Measurements from ENCODE around the gene USP3.

Gene USP3

DNA sequence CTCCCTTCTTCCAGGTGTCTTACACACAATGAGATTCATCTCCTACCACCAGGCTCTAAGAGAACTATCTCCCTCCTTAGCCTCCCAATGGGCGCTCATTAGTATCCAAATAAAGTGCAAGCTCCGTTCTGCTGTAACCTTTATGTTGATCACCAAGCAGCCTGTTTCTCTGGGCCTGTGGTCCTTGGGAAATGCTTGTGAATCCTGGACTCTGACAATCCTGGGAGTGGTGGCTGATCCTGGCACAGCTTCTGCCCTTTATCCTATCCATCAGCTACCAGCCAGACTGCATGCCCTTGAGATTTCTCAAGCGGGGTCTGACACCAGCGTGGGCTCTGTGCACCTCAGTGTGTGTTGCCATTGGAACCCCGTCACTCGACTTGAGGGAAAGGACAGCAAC is 26.1 kb upstream of the USP3 start:
- no peak overlapping the region for H3K27ac ChIP-seq (ENCODE audit: low read depth, low read length)
- WGBS (ENCODE audit: extremely low coverage, insufficient coverage, insufficient read length), result no CpG with 5 or more reads among the region's 6 CpGs
- H2BK120ac ChIP-seq (ENCODE audit: insufficient read depth, low read length, poor library complexity), result no peak overlapping the region
- H3K4me1 ChIP-seq (ENCODE audit: control insufficient read depth in 1 of 2, insufficient read depth in 2 of 2, low read length in 2 of 2), result peaks cover 0 to 3% of the 10 kb centered on the region in 2 experiments
- no peaks in the 10 kb centered on the region for H3K27me3 ChIP-seq (ENCODE audit: insufficient read depth, low read length)
- H3K4me2 ChIP-seq (ENCODE audit: low read length), result no peak overlapping the region
- H4K91ac ChIP-seq (ENCODE audit: low read depth, low read length), result no peak overlapping the region
- H3K9me3 ChIP-seq (ENCODE audit: insufficient read depth, low read depth, low read length), result no peaks in the 10 kb centered on the region
- no peak overlapping the region for H3K23ac ChIP-seq (ENCODE audit: low read length)
- H2AFZ ChIP-seq (ENCODE audit: insufficient read depth, low read length, poor library complexity), result no peak overlapping the region
- no peak overlapping the region for H3K4me3 ChIP-seq (ENCODE audit: low read depth, low read length)
- H2BK12ac ChIP-seq (ENCODE audit: low read length), result no peak overlapping the region
- no peaks in the 10 kb centered on the region for H3K36me3 ChIP-seq (ENCODE audit: control insufficient read depth in 1 of 2, insufficient read depth in 2 of 2, low read length in 2 of 2)
- H3K79me1 ChIP-seq (ENCODE audit: low read length), result no peaks in the 10 kb centered on the region
- H3K18ac ChIP-seq (ENCODE audit: low read length), result no peak overlapping the region
- no peak overlapping the region for H3K14ac ChIP-seq (ENCODE audit: low read length)
- H3K4ac ChIP-seq (ENCODE audit: low read depth, low read length), result no peak overlapping the region
- no peak overlapping the region for H4K12ac ChIP-seq (ENCODE audit: low read depth, low read length)
- H3K9ac ChIP-seq (ENCODE audit: low read length), result no peak overlapping the region
- no peak for DNase-seq
- H4K8ac ChIP-seq (ENCODE audit: low read depth, low read length), result no peak overlapping the region
- H2BK5ac ChIP-seq (ENCODE audit: low read depth, low read length, poor library complexity), result no peak overlapping the region
- H2AK5ac ChIP-seq (ENCODE audit: low read length), result no peak overlapping the region
- no peaks in the 10 kb centered on the region for H3K79me2 ChIP-seq (ENCODE audit: control insufficient read depth, insufficient read depth, low read length, poor library complexity)

DNA sequence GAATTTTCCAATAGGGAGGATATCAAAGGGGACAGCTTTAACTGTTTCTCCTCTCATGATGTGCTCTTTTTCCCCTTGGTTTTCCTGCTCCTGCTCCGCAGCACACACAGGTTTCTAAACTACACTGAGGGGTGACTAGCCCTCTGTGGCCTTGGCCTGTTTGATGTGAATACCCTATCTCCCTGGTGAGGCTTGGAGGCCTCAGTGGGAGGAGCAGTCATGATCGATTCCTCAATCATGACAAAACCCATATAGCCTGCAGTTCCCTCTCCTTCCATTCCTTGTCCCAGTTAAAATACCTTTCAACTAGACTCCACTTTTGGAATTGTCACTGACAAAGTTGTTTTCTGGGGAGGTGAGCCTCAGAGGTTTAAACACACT is 24.0 kb upstream of the USP3 start:
- no peak for DNase-seq
- no peak overlapping the region for H3K4me3 ChIP-seq (ENCODE audit: low read depth, low read length)
- no peak overlapping the region for H2AK5ac ChIP-seq (ENCODE audit: low read length)
- H2BK120ac ChIP-seq (ENCODE audit: insufficient read depth, low read length, poor library complexity), result no peak overlapping the region
- no peaks in the 10 kb centered on the region for H3K27me3 ChIP-seq (ENCODE audit: insufficient read depth, low read length)
- no peak overlapping the region for H3K9ac ChIP-seq (ENCODE audit: low read length)
- H2BK5ac ChIP-seq (ENCODE audit: low read depth, low read length, poor library complexity), result no peak overlapping the region
- H3K79me2 ChIP-seq (ENCODE audit: control insufficient read depth, insufficient read depth, low read length, poor library complexity), result no peaks in the 10 kb centered on the region
- no peak overlapping the region for H3K14ac ChIP-seq (ENCODE audit: low read length)
- no peak overlapping the region for H3K23ac ChIP-seq (ENCODE audit: low read length)
- no peak overlapping the region for H3K27ac ChIP-seq (ENCODE audit: low read depth, low read length)
- H3K4ac ChIP-seq (ENCODE audit: low read depth, low read length), result no peak overlapping the region
- WGBS (ENCODE audit: extremely low coverage, insufficient coverage, insufficient read length), result no CpG with 5 or more reads among the region's 2 CpGs
- no peak overlapping the region for H3K18ac ChIP-seq (ENCODE audit: low read length)
- H3K79me1 ChIP-seq (ENCODE audit: low read length), result no peaks in the 10 kb centered on the region
- H3K4me1 ChIP-seq (ENCODE audit: control insufficient read depth in 1 of 2, insufficient read depth in 2 of 2, low read length in 2 of 2), result peaks cover 0 to 3% of the 10 kb centered on the region in 2 experiments
- H4K12ac ChIP-seq (ENCODE audit: low read depth, low read length), result no peak overlapping the region
- H3K9me3 ChIP-seq (ENCODE audit: insufficient read depth, low read depth, low read length), result no peaks in the 10 kb centered on the region
- H3K36me3 ChIP-seq (ENCODE audit: control insufficient read depth in 1 of 2, insufficient read depth in 2 of 2, low read length in 2 of 2), result no peaks in the 10 kb centered on the region
- no peak overlapping the region for H4K91ac ChIP-seq (ENCODE audit: low read depth, low read length)
- no peak overlapping the region for H4K8ac ChIP-seq (ENCODE audit: low read depth, low read length)
- no peak overlapping the region for H3K4me2 ChIP-seq (ENCODE audit: low read length)
- no peak overlapping the region for H2AFZ ChIP-seq (ENCODE audit: insufficient read depth, low read length, poor library complexity)
- no peak overlapping the region for H2BK12ac ChIP-seq (ENCODE audit: low read length)

DNA sequence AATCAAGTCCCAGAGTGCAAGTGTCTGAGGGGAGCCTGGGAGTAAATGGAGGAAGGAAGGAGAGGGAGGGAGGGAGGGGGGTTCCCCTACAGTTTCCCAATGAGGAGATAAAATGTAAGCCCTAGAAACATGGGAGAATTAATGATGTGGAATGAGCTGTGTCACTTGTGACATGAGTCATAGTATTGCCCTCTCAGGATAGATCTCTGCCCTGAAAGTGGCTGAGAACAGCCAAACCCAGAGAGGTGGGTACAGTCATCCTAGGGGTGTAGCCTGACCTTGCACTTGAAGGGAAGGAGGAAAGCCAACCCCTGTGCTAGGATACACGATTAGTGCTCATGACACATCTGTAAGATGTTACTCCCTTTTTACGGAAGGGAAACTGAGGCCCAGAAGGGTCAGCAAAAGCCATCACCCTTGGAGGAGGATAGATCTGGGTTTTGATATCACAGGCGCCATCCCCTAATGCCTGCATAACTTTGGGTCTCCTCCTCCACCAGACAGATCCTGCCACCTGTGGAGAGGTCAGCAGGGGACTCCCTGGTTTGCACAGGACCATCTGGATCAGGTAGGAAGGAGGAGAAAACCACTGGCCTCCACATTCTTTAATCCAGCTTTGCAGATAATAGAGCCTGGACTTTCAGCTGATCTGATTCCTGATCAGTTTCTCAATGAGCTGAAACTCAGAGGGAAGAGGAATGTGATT is 23.1 kb upstream of the USP3 start:
- Histone ChIP-seq H3K23ac (ENCODE audit: low read length) (no peak overlapping the region), H2BK5ac (ENCODE audit: low read depth, low read length, poor library complexity) (no peak overlapping the region), H3K14ac (ENCODE audit: low read length) (no peak overlapping the region), H3K36me3 (ENCODE audit: control insufficient read depth in 1 of 2, insufficient read depth in 2 of 2, low read length in 2 of 2) (no peaks in the 10 kb centered on the region), H2BK120ac (ENCODE audit: insufficient read depth, low read length, poor library complexity) (no peak overlapping the region), H3K4me1 (ENCODE audit: control insufficient read depth in 1 of 2, insufficient read depth in 2 of 2, low read length in 2 of 2) (peaks cover 0 to 3% of the 10 kb centered on the region in 2 experiments), H2AK5ac (ENCODE audit: low read length) (no peak overlapping the region), H4K12ac (ENCODE audit: low read depth, low read length) (no peak overlapping the region), H3K4ac (ENCODE audit: low read depth, low read length) (no peak overlapping the region), H2BK12ac (ENCODE audit: low read length) (no peak overlapping the region), H3K18ac (ENCODE audit: low read length) (no peak overlapping the region), H4K8ac (ENCODE audit: low read depth, low read length) (no peak overlapping the region), H3K4me3 (ENCODE audit: low read depth, low read length) (no peak overlapping the region), H3K79me1 (ENCODE audit: low read length) (no peaks in the 10 kb centered on the region), H3K27ac (ENCODE audit: low read depth, low read length) (no peak overlapping the region), H3K79me2 (ENCODE audit: control insufficient read depth, insufficient read depth, low read length, poor library complexity) (no peaks in the 10 kb centered on the region), H2AFZ (ENCODE audit: insufficient read depth, low read length, poor library complexity) (no peak overlapping the region), H4K91ac (ENCODE audit: low read depth, low read length) (no peak overlapping the region), H3K9me3 (ENCODE audit: insufficient read depth, low read depth, low read length) (no peaks in the 10 kb centered on the region), H3K9ac (ENCODE audit: low read length) (no peak overlapping the region), H3K4me2 (ENCODE audit: low read length) (no peak overlapping the region), H3K27me3 (ENCODE audit: insufficient read depth, low read length) (no peaks in the 10 kb centered on the region)
- no peak for DNase-seq
- WGBS (ENCODE audit: extremely low coverage, insufficient coverage, insufficient read length), result no CpG with 5 or more reads among the region's 3 CpGs

DNA sequence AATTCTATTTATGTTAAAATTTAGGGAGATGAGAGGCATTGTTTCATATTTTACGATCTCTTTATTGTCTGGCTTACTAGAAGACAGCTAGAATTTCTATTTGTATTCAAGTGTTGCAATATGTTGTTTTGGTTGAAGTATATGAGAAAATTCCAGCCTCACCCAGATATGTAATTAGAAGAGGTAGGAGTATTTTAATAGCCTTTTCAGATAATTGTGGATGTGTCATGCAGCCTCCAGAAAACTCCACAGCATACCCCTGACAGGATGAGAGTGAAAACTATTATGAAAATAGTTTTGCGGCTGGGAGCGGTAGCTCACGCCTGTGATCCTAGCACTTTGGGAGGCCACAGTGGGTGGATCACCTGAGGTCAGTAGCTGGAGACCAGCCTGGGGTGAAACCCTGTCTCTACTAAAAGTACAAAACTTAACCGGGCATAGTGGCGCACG is 21.5 kb upstream of the USP3 start:
- no peak overlapping the region for H2BK5ac ChIP-seq (ENCODE audit: low read depth, low read length, poor library complexity)
- H3K9me3 ChIP-seq (ENCODE audit: insufficient read depth, low read depth, low read length), result no peaks in the 10 kb centered on the region
- no peak overlapping the region for H2BK12ac ChIP-seq (ENCODE audit: low read length)
- no peak overlapping the region for H3K4me2 ChIP-seq (ENCODE audit: low read length)
- H3K23ac ChIP-seq (ENCODE audit: low read length), result no peak overlapping the region
- H2AFZ ChIP-seq (ENCODE audit: insufficient read depth, low read length, poor library complexity), result no peak overlapping the region
- no peak overlapping the region for H4K91ac ChIP-seq (ENCODE audit: low read depth, low read length)
- H3K27ac ChIP-seq (ENCODE audit: low read depth, low read length), result no peak overlapping the region
- no peak overlapping the region for H3K18ac ChIP-seq (ENCODE audit: low read length)
- no peak overlapping the region for H3K4me3 ChIP-seq (ENCODE audit: low read depth, low read length)
- H3K9ac ChIP-seq (ENCODE audit: low read length), result no peak overlapping the region
- H3K36me3 ChIP-seq (ENCODE audit: control insufficient read depth in 1 of 2, insufficient read depth in 2 of 2, low read length in 2 of 2), result no peaks in the 10 kb centered on the region
- no peak overlapping the region for H2AK5ac ChIP-seq (ENCODE audit: low read length)
- WGBS (ENCODE audit: extremely low coverage, insufficient coverage, insufficient read length), result no CpG with 5 or more reads among the region's 7 CpGs
- no peaks in the 10 kb centered on the region for H3K27me3 ChIP-seq (ENCODE audit: insufficient read depth, low read length)
- no peak overlapping the region for H4K12ac ChIP-seq (ENCODE audit: low read depth, low read length)
- H3K79me2 ChIP-seq (ENCODE audit: control insufficient read depth, insufficient read depth, low read length, poor library complexity), result no peaks in the 10 kb centered on the region
- no peaks in the 10 kb centered on the region for H3K79me1 ChIP-seq (ENCODE audit: low read length)
- H3K4ac ChIP-seq (ENCODE audit: low read depth, low read length), result no peak overlapping the region
- H3K4me1 ChIP-seq (ENCODE audit: control insufficient read depth in 1 of 2, insufficient read depth in 2 of 2, low read length in 2 of 2), result no peaks in the 10 kb centered on the region
- DNase-seq, result peak in 1 of 2 donors; percentile 15
- no peak overlapping the region for H4K8ac ChIP-seq (ENCODE audit: low read depth, low read length)
- H3K14ac ChIP-seq (ENCODE audit: low read length), result no peak overlapping the region
- H2BK120ac ChIP-seq (ENCODE audit: insufficient read depth, low read length, poor library complexity), result no peak overlapping the region
